Measurements from ENCODE around the gene SLC5A1.

DNA sequence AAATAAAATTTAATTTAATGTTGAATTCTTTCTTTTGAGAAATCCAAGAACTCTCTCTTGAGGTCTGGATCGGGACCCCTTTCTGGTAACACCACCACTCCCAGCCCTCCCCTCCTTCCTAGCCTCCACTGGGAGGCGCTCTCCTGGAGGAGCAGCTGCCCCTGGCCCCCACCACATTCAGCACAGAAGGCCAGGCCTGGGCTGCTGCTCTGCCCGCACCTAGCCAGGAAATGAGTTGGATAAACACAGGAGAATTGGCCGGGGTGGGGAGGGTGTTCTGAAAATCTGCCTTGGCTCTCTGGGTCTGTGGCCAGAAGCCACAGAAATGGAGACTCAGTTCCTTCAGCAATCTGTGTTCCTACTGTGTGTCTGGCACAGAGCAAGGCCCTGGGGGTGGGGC, 84.8 kb downstream of the SLC5A1 start:
- TF ChIP-seq, protein P1, sequence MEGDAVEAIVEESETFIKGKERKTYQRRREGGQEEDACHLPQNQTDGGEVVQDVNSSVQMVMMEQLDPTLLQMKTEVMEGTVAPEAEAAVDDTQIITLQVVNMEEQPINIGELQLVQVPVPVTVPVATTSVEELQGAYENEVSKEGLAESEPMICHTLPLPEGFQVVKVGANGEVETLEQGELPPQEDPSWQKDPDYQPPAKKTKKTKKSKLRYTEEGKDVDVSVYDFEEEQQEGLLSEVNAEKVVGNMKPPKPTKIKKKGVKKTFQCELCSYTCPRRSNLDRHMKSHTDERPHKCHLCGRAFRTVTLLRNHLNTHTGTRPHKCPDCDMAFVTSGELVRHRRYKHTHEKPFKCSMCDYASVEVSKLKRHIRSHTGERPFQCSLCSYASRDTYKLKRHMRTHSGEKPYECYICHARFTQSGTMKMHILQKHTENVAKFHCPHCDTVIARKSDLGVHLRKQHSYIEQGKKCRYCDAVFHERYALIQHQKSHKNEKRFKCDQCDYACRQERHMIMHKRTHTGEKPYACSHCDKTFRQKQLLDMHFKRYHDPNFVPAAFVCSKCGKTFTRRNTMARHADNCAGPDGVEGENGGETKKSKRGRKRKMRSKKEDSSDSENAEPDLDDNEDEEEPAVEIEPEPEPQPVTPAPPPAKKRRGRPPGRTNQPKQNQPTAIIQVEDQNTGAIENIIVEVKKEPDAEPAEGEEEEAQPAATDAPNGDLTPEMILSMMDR (IDR thresholded peaks at IDR 0.05) = no peak
- TF ChIP-seq POLR2A (IDR thresholded peaks at IDR 0.05) = no peak
